Measurements from ENCODE around the gene FIP1L1.
"Not testable (repeated sequence)": the region's sequence is repeated elsewhere in the genome, so short reads cannot be mapped to it uniquely, and the experiment has no call there.

The FIP1L1 gene, protein sequence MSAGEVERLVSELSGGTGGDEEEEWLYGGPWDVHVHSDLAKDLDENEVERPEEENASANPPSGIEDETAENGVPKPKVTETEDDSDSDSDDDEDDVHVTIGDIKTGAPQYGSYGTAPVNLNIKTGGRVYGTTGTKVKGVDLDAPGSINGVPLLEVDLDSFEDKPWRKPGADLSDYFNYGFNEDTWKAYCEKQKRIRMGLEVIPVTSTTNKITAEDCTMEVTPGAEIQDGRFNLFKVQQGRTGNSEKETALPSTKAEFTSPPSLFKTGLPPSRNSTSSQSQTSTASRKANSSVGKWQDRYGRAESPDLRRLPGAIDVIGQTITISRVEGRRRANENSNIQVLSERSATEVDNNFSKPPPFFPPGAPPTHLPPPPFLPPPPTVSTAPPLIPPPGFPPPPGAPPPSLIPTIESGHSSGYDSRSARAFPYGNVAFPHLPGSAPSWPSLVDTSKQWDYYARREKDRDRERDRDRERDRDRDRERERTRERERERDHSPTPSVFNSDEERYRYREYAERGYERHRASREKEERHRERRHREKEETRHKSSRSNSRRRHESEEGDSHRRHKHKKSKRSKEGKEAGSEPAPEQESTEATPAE

DNA sequence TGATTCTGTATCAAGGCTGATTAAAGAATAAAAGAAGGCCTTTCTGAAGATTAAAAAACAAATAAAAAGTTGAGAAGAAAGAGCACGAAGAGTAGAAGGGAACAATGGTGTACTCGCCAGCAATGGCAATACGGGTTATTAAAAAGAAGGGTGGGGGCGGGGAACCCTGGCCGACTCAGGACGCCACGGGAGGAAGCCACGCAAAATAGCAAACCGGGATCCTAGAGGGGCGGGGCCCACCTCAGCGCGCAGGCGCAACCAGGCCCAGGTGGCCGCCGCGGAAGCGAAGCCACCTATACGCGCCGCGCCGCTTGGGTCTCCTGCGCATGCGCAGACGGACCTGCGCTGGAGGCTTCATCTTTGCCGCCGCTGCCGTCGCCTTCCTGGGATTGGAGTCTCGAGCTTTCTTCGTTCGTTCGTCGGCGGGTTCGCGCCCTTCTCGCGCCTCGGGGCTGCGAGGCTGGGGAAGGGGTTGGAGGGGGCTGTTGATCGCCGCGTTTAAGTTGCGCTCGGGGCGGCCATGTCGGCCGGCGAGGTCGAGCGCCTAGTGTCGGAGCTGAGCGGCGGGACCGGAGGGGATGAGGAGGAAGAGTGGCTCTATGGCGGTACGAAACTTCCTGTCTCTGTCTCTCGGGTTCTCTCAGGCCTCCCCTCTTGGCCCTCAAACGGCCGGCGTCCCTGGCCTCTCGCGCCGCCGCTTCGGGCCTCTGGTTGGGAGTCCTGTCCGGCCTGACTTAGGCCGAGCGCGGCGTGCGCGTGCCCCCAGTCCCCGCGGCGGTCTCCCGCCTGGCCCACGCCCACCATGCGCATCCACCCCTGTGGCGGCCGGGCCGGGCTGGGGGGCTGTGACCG lies at the start of gene FIP1L1:
Gene FIP1L1 (plus strand): TSS at position 323 of the 852 bp plus-strand sequence. CDS start 198 bp downstream, at position 521.
- peak within 1 kb of the TSS; percentile 96 for H3K4me3 ChIP-seq (ENCODE audit: low read length)
- peaks cover 48% of the 10 kb centered on the region for H3K36me3 ChIP-seq (ENCODE audit: control insufficient read depth, low read length)
- H3K27ac ChIP-seq (ENCODE audit: low read depth, low read length), result peak within 1 kb of the TSS; percentile 69
- H3K4me2 ChIP-seq (ENCODE audit: low read length), result peak within 1 kb of the TSS; percentile 91
- TF ChIP-seq, protein P1, sequence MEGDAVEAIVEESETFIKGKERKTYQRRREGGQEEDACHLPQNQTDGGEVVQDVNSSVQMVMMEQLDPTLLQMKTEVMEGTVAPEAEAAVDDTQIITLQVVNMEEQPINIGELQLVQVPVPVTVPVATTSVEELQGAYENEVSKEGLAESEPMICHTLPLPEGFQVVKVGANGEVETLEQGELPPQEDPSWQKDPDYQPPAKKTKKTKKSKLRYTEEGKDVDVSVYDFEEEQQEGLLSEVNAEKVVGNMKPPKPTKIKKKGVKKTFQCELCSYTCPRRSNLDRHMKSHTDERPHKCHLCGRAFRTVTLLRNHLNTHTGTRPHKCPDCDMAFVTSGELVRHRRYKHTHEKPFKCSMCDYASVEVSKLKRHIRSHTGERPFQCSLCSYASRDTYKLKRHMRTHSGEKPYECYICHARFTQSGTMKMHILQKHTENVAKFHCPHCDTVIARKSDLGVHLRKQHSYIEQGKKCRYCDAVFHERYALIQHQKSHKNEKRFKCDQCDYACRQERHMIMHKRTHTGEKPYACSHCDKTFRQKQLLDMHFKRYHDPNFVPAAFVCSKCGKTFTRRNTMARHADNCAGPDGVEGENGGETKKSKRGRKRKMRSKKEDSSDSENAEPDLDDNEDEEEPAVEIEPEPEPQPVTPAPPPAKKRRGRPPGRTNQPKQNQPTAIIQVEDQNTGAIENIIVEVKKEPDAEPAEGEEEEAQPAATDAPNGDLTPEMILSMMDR (IDR thresholded peaks at IDR 0.05; ENCODE audit: low read depth, low read length, poor library complexity, severe bottlenecking), result no peak
- TF ChIP-seq EZH2phosphoT487 (IDR thresholded peaks at IDR 0.05; ENCODE audit: borderline replicate concordance, low read length), result no peak
- no peaks in the 10 kb centered on the region for H3F3A ChIP-seq (ENCODE audit: control insufficient read depth, insufficient read depth)
- no peaks in the 10 kb centered on the region for H3K27me3 ChIP-seq (ENCODE audit: control insufficient read depth, low read length)
- H3K9me2 ChIP-seq (replicated peaks; ENCODE audit: control insufficient read depth, low read length), result no peaks in the 10 kb centered on the region
- peaks cover 21% of the 10 kb centered on the region for H4K20me1 ChIP-seq (ENCODE audit: control insufficient read depth, insufficient read depth, low read depth, low read length)
- H3K9me3 ChIP-seq (ENCODE audit: control insufficient read depth, insufficient read depth, low read length), result no peaks in the 10 kb centered on the region
- H3K79me2 ChIP-seq (ENCODE audit: control insufficient read depth, low read length), result peaks cover 51% of the 10 kb centered on the region
- peaks cover 25% of the 10 kb centered on the region for H3K4me1 ChIP-seq (ENCODE audit: control insufficient read depth, low read length)

DNA sequence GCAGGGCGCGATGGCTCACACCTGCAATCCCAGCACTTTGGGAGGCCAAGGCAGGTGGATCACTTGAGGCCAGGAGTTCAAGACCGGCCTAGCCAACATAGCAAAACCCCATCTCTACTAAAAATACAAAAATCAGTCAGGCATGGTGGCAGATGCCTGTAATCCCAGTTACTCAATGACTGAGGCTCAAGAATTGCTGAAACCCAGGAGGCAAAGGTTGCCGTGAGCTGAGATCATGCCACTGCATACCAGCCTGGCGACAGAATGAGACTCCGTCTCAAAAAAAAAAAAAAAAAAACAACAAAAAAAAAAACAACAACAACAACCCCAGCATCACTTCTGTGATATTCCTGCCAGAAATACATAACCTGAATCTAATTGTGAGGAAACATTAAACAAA lies 42.5 kb upstream of the FIP1L1 start:
- not testable (repeated sequence) for H3K4me2 ChIP-seq (ENCODE audit: low read length); H3K4me1 ChIP-seq (ENCODE audit: control insufficient read depth, low read length); H3K36me3 ChIP-seq (ENCODE audit: control insufficient read depth, low read length); H3F3A ChIP-seq (ENCODE audit: control insufficient read depth, insufficient read depth); H3K9me2 ChIP-seq (replicated peaks; ENCODE audit: control insufficient read depth, low read length); H3K4me3 ChIP-seq (ENCODE audit: low read length); H3K9me3 ChIP-seq (ENCODE audit: control insufficient read depth, insufficient read depth, low read length); H3K27ac ChIP-seq (ENCODE audit: low read depth, low read length); H3K27me3 ChIP-seq (ENCODE audit: control insufficient read depth, low read length); H4K20me1 ChIP-seq (ENCODE audit: control insufficient read depth, insufficient read depth, low read depth, low read length)
- peaks cover 13% of the 10 kb centered on the region for H3K79me2 ChIP-seq (ENCODE audit: control insufficient read depth, low read length)

DNA sequence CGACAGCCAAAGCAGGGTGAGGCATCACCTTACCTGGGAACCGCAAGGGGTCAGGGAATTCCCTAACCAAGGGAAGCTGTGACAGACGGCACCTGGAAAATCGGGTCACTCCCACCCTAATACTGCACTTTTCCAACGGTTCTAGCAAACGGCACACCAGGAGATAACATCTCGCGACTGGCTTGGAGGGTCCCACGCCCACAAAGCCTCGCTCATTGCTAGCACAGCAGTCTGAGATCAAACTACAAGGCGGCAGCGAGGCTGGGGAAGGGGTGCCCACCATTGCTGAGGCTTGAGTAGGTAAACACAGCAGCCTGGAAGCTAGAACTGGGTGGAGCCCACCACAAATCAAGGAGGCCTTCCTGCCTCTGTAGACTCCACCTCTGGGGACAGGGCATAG lies 37.3 kb upstream of the FIP1L1 start:
- not testable (repeated sequence) for H3K4me1 ChIP-seq (ENCODE audit: control insufficient read depth, low read length); H3K4me2 ChIP-seq (ENCODE audit: low read length); H3K9me3 ChIP-seq (ENCODE audit: control insufficient read depth, insufficient read depth, low read length); H4K20me1 ChIP-seq (ENCODE audit: control insufficient read depth, insufficient read depth, low read depth, low read length); H3K27ac ChIP-seq (ENCODE audit: low read depth, low read length); H3K27me3 ChIP-seq (ENCODE audit: control insufficient read depth, low read length); H3K4me3 ChIP-seq (ENCODE audit: low read length); H3F3A ChIP-seq (ENCODE audit: control insufficient read depth, insufficient read depth); H3K36me3 ChIP-seq (ENCODE audit: control insufficient read depth, low read length); H3K9me2 ChIP-seq (replicated peaks; ENCODE audit: control insufficient read depth, low read length)
- peaks cover 20% of the 10 kb centered on the region for H3K79me2 ChIP-seq (ENCODE audit: control insufficient read depth, low read length)

DNA sequence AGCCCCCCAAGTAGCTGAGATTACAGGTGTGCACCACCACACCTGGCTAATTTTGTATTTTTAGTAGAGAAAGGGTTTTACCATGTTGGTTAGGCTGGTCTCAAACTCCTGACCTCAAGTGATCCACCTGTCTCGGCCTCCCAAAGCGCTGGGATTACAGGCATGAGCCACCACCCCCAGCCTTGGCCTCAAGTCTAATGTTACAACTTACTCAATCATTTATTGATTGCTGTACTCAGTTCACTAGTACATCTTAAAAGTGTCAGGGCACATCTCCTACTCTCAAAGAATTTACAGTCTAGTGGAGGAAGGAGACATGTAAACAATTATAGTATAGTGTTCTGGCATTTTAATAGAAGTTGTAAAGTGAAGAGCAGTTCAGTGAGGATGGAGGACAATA lies 31.0 kb upstream of the FIP1L1 start:
- not testable (repeated sequence) for H3K4me2 ChIP-seq (ENCODE audit: low read length); H4K20me1 ChIP-seq (ENCODE audit: control insufficient read depth, insufficient read depth, low read depth, low read length); H3F3A ChIP-seq (ENCODE audit: control insufficient read depth, insufficient read depth); H3K4me3 ChIP-seq (ENCODE audit: low read length); H3K9me3 ChIP-seq (ENCODE audit: control insufficient read depth, insufficient read depth, low read length); H3K27me3 ChIP-seq (ENCODE audit: control insufficient read depth, low read length); H3K9me2 ChIP-seq (replicated peaks; ENCODE audit: control insufficient read depth, low read length); H3K79me2 ChIP-seq (ENCODE audit: control insufficient read depth, low read length); H3K4me1 ChIP-seq (ENCODE audit: control insufficient read depth, low read length); H3K27ac ChIP-seq (ENCODE audit: low read depth, low read length)
- peaks cover 38% of the 10 kb centered on the region for H3K36me3 ChIP-seq (ENCODE audit: control insufficient read depth, low read length)
